Loucy (cell line): ENCODE measurements around the gene SNUPN.
"Not testable (repeated sequence)": the region's sequence is repeated elsewhere in the genome, so short reads cannot be mapped to it uniquely, and the experiment has no call there.

Experiments used
- CTCF ChIP-seq: fragments of 200-600 bp; sonication (generic); conservative IDR thresholded peaks from 2 replicates; pipeline ENCODE4 v1.5.1; 2014; ENCODE audit warnings: mild to moderate bottlenecking, antibody characterized with exemption, low read length
- EZH2phosphoT487 ChIP-seq: fragments of 200-600 bp; IDR thresholded peaks from 2 replicates; pipeline ENCODE4 v1.6.1; 2018; ENCODE audit warnings: antibody characterized with exemption, mild to moderate bottlenecking, moderate library complexity, borderline replicate concordance

DNA sequence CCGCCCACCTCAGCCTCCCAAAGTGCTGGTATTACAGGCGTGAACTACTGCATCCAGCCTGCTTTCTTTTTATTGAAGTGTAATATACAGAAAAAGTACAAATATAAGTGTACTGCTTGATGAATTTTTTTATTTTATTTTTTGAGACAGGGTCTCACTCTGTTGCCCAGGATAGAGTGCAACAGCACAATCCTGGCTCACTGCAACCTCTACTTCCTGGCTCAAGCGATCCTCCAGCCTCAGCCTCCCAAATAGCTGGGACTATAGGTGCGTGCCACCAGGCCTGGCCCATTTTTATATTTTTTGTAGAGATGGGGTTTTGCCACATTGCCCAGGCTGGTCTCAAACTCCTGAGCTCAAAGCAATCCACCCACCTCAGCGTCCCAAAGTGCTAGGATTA lies 42.6 kb downstream of the SNUPN start:
- TF ChIP-seq CTCF, EZH2phosphoT487: not testable (repeated sequence)
